ENCODE measurements around the gene GPR68.
A peak's percentile ranks its signal among the peaks of the same experiment; 100 is the strongest.

The GPR68 gene

GRCh38 chr14:91244501-91244901 is at the start of gene GPR68:
GPR68 (minus strand) TSS chr14:91244704; CDS start chr14:91235050, 9,654 bp downstream.
- H3K27me3 ChIP-seq (ENCODE audit: insufficient read depth, low read length, poor library complexity, severe bottlenecking): no peaks in the 10 kb centered on the region
- H3K4me2 ChIP-seq (ENCODE audit: low read depth, low read length, poor library complexity, severe bottlenecking): peak within 1 kb of the TSS; percentile 89
- peaks cover 22% of the 10 kb centered on the region for H3K79me2 ChIP-seq (ENCODE audit: insufficient read depth, low read length)
- no peak for TF ChIP-seq CTCF (conservative IDR thresholded peaks at IDR 0.05; ENCODE audit: low read length)
- no peak for TF ChIP-seq EZH2phosphoT487 (IDR thresholded peaks at IDR 0.05; ENCODE audit: borderline replicate concordance)
- no peaks in the 10 kb centered on the region for H3K9me3 ChIP-seq (ENCODE audit: insufficient read depth, low read depth, low read length)
- H3K36me3 ChIP-seq (ENCODE audit: insufficient read depth, low read length): no peaks in the 10 kb centered on the region
- H3K4me3 ChIP-seq (ENCODE audit: low read length, poor library complexity, severe bottlenecking): peak within 1 kb of the TSS; percentile 66
- no peaks in the 10 kb centered on the region for H4K20me1 ChIP-seq (ENCODE audit: insufficient read depth, low read length, poor library complexity, severe bottlenecking)
- H3K4me1 ChIP-seq (ENCODE audit: insufficient read depth, low read length, poor library complexity, severe bottlenecking): peaks cover 74% of the 10 kb centered on the region
- peaks cover 2% of the 10 kb centered on the region; the same call in 1 of the 2 replicates for H3F3A ChIP-seq (ENCODE audit: low read depth)
- H3K9ac ChIP-seq (ENCODE audit: low read depth, low read length, poor library complexity, severe bottlenecking): peak within 1 kb of the TSS; percentile 72
- no peak within 1 kb of the TSS for H2AFZ ChIP-seq (ENCODE audit: low read length)
- H3K9me2 ChIP-seq (replicated peaks; ENCODE audit: low read depth, low read length): no peaks in the 10 kb centered on the region

GRCh38 chr14:91294153-91294552 is 49.6 kb upstream of the GPR68 start:
- Histone ChIP-seq H3K4me1 (ENCODE audit: insufficient read depth, low read length, poor library complexity, severe bottlenecking) (no peaks in the 10 kb centered on the region), H3F3A (ENCODE audit: low read depth) (no peaks in the 10 kb centered on the region), H3K4me3 (ENCODE audit: low read length, poor library complexity, severe bottlenecking) (no peak overlapping the region), H3K4me2 (ENCODE audit: low read depth, low read length, poor library complexity, severe bottlenecking) (no peak overlapping the region), H2AFZ (ENCODE audit: low read length) (no peak overlapping the region), H3K9me3 (ENCODE audit: insufficient read depth, low read depth, low read length) (no peaks in the 10 kb centered on the region), H3K27me3 (ENCODE audit: insufficient read depth, low read length, poor library complexity, severe bottlenecking) (no peaks in the 10 kb centered on the region), H3K36me3 (ENCODE audit: insufficient read depth, low read length) (peaks cover 97% of the 10 kb centered on the region), H3K79me2 (ENCODE audit: insufficient read depth, low read length) (no peaks in the 10 kb centered on the region), H3K9me2 (replicated peaks; ENCODE audit: low read depth, low read length) (no peaks in the 10 kb centered on the region), H4K20me1 (ENCODE audit: insufficient read depth, low read length, poor library complexity, severe bottlenecking) (no peaks in the 10 kb centered on the region), H3K9ac (ENCODE audit: low read depth, low read length, poor library complexity, severe bottlenecking) (no peak overlapping the region)
- TF ChIP-seq CTCF (conservative IDR thresholded peaks at IDR 0.05; ENCODE audit: low read length) (no peak), EZH2phosphoT487 (IDR thresholded peaks at IDR 0.05; ENCODE audit: borderline replicate concordance) (no peak)

GRCh38 chr14:91293281-91293680 is 48.8 kb upstream of the GPR68 start:
- H3K4me1 ChIP-seq (ENCODE audit: insufficient read depth, low read length, poor library complexity, severe bottlenecking): no peaks in the 10 kb centered on the region
- H3K79me2 ChIP-seq (ENCODE audit: insufficient read depth, low read length): no peaks in the 10 kb centered on the region
- no peak overlapping the region for H3K4me2 ChIP-seq (ENCODE audit: low read depth, low read length, poor library complexity, severe bottlenecking)
- H4K20me1 ChIP-seq (ENCODE audit: insufficient read depth, low read length, poor library complexity, severe bottlenecking): no peaks in the 10 kb centered on the region
- no peaks in the 10 kb centered on the region for H3K9me3 ChIP-seq (ENCODE audit: insufficient read depth, low read depth, low read length)
- no peaks in the 10 kb centered on the region for H3F3A ChIP-seq (ENCODE audit: low read depth)
- peaks cover 97% of the 10 kb centered on the region for H3K36me3 ChIP-seq (ENCODE audit: insufficient read depth, low read length)
- no peak overlapping the region for H3K9ac ChIP-seq (ENCODE audit: low read depth, low read length, poor library complexity, severe bottlenecking)
- no peaks in the 10 kb centered on the region for H3K9me2 ChIP-seq (replicated peaks; ENCODE audit: low read depth, low read length)
- no peak overlapping the region for H2AFZ ChIP-seq (ENCODE audit: low read length)
- no peaks in the 10 kb centered on the region for H3K27me3 ChIP-seq (ENCODE audit: insufficient read depth, low read length, poor library complexity, severe bottlenecking)
- TF ChIP-seq CTCF (conservative IDR thresholded peaks at IDR 0.05; ENCODE audit: low read length): no peak
- TF ChIP-seq EZH2phosphoT487 (IDR thresholded peaks at IDR 0.05; ENCODE audit: borderline replicate concordance): no peak
- H3K4me3 ChIP-seq (ENCODE audit: low read length, poor library complexity, severe bottlenecking): no peak overlapping the region
